Transverse colon (tissue), 4 donors: ENCODE data around the gene CREB3. TPM values are rescaled to one million over a fixed set of nuclear protein-coding genes. Genes with fewer than 3 reads are reported as not detected.

Source experiments
- DNase-seq: peaks from one replicate; pipeline ENCODE4 v3.0.0-alpha.2; 2019
- H3K27ac ChIP-seq, 4 donors: fragments of 200-600 bp; sonication (generic); 2 replicates each; pipeline ENCODE4 v1.5.1; 2016 to 2018; ENCODE audit warnings: inconsistent platforms in 4 of 4
- H3K27me3 ChIP-seq: fragments of 200-600 bp; sonication (generic); 2 replicates; pipeline ENCODE4 v1.5.1; 2017; ENCODE audit warnings: inconsistent platforms
- H3K36me3 ChIP-seq, 4 donors: fragments of 200-600 bp; sonication (generic); 2 replicates each; pipeline ENCODE4 v1.5.1; 2017 to 2019; ENCODE audit warnings: inconsistent platforms in 4 of 4
- H3K4me1 ChIP-seq, 4 donors: fragments of 200-600 bp; sonication (generic); 2 replicates each; pipeline ENCODE4 v1.5.1; 2017 to 2020; ENCODE audit warnings: inconsistent platforms in 4 of 4
- H3K4me3 ChIP-seq, 4 donors: fragments of 200-600 bp; sonication (generic); 1 replicate in 1 of 4; 2 replicates in 3 of 4; pipeline versions ENCODE4 v1.5.1 to v1.6.1; 2017 to 2019; ENCODE audit warnings: inconsistent platforms in 4 of 4
- H3K9me3 ChIP-seq, 2 donors: fragments of 200-600 bp; sonication (generic); 2 replicates each; pipeline ENCODE4 v1.5.1; 2017 to 2019; ENCODE audit warnings: inconsistent platforms in 2 of 2
- EP300 ChIP-seq: sonication (generic); formaldehyde crosslinking; IDR thresholded peaks from one replicate; pipeline ENCODE4 v1.6.1; 2017; ENCODE audit warnings: antibody characterized with exemption, low read depth
- POLR2A ChIP-seq: fragments of 450-650 bp; IDR thresholded peaks from one replicate; pipeline ENCODE4 v1.6.1; 2016; ENCODE audit warnings: antibody characterized with exemption, mild to moderate bottlenecking, moderate library complexity
- POLR2AphosphoS5 ChIP-seq, 3 donors: sonication (generic); formaldehyde crosslinking; IDR thresholded peaks; one replicate each; pipeline ENCODE4 v1.6.1; 2016; ENCODE audit warnings: antibody characterized with exemption in 3 of 3
- WGBS, 2 donors: methylation state at CpG; one replicate each; pipeline ENCODE4 v1.1.5; 2018; ENCODE audit warnings: low coverage in 1 of 2; 5-methylcytosine and 5-hydroxymethylcytosine counted together
- in situ Hi-C, 4 donors: fragments of 200-750 bp; cut with MboI; loops; one replicate each; pipeline versions ENCODE4 v1.15.0 to v1.15.1; 2017; ENCODE audit warnings: low sequenced_read_pairs in 3 of 4, low pct_ligation_motif_present in 1 of 4, low pct_unique_long_range_greater_than_20kb in 1 of 4
- intact Hi-C: fragments of 100-400 bp; cut with DNase I; formaldehyde crosslinking; loops from one replicate; pipeline ENCODE4 v1.15.1; 2023; ENCODE audit warnings: low total_unique reads
- total RNA-seq, 4 donors: library from RNA; depleted of rRNA; stranded (reverse); fragments of >200 nt; gene quantifications; one replicate each; pipeline ENCODE4 v1.1.0, GENCODE V29; 2016
- TF ChIP-seq, protein P1 (sequence below), 5 experiments: fragments of 200-600 bp in 3 of 5; fragments of 450-650 bp in 2 of 5; sonication (generic) in 3 of 5; IDR thresholded peaks; 1 replicate in 2 of 5; 2 replicates in 3 of 5; pipeline ENCODE4 v1.5.1; 2016 to 2017; ENCODE audit warnings: antibody characterized with exemption in 5 of 5, inconsistent platforms in 3 of 5, mild to moderate bottlenecking in 2 of 5, moderate library complexity in 1 of 5

CREB3 gene
- total RNA-seq, 4 donors from 2014 or later: 22.4 to 69.7 (median 45.5) TPM

DNA sequence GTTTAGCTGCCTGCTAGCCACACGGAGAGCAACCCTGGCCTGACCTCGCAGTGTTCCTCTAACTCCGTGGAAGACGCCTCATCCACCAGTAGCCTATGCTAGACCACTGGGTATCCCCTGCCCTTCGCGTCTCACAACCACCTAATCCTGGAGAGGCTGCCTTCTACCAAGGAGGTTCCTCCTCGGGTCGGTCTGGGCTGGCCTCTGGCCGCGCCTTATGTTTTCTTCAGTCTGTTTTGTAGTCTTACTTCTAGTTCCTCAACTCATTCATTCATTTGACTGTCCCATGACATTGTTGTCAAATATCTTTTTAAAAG, 41.2 kb upstream of the CREB3 start:
- H3K36me3 ChIP-seq: no peaks in the 10 kb centered on the region
- 20 to 24% methylated on average over 1 to 10 of the region's 10 CpGs for WGBS, 2 donors
- intact Hi-C loops: no loop called here
- TF ChIP-seq, protein P1, sequence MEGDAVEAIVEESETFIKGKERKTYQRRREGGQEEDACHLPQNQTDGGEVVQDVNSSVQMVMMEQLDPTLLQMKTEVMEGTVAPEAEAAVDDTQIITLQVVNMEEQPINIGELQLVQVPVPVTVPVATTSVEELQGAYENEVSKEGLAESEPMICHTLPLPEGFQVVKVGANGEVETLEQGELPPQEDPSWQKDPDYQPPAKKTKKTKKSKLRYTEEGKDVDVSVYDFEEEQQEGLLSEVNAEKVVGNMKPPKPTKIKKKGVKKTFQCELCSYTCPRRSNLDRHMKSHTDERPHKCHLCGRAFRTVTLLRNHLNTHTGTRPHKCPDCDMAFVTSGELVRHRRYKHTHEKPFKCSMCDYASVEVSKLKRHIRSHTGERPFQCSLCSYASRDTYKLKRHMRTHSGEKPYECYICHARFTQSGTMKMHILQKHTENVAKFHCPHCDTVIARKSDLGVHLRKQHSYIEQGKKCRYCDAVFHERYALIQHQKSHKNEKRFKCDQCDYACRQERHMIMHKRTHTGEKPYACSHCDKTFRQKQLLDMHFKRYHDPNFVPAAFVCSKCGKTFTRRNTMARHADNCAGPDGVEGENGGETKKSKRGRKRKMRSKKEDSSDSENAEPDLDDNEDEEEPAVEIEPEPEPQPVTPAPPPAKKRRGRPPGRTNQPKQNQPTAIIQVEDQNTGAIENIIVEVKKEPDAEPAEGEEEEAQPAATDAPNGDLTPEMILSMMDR (IDR thresholded peaks at IDR 0.05): no peak
- TF ChIP-seq POLR2A (no peak), EP300 (no peak), POLR2AphosphoS5 (IDR thresholded peaks at IDR 0.05) (no peak)
- H3K27ac ChIP-seq: peak overlapping the region; percentile 85 to 95 (median 92)
- peak overlapping the region; percentile 52 to 75 (median 64) for H3K4me3 ChIP-seq
- H3K4me1 ChIP-seq: peaks cover 0 to 18% (median 16%) of the 10 kb centered on the region in 4 donors
- H3K27me3 ChIP-seq: no peaks in the 10 kb centered on the region
- in situ Hi-C loops: loop anchor here in 1 of 4 donors (25.0 kb wide), 1 partner anchor 704 kb away; the partner anchor contains the start of gene DNAJB5
- no peaks in the 10 kb centered on the region for H3K9me3 ChIP-seq
- DNase-seq: no peak

DNA sequence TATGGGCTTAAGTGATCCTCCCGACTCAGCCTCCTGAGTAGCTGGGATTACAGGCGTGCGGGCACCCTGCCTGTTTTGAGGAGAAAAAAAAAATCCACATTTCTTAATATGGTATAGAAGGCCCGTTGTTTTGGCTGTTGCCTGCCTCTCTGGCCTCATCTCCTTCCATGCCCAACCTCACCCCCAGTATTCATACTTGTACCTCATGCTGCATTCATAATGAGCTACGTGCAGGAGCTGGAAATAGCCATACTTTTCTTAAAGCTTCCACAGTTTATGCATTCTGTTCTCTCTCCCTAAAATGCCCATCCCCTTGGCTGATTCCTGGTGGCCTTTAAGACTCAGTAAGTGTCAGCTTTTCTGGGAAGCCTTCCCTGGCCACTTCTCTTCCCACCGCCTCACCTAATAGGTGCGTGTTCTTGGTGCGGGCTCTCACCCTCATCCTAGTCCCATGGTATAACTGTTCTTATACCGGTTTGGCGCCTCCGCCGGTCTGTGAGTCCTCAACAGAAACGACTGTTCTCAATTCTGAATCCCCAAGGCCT, 40.6 kb upstream of the CREB3 start:
- in situ Hi-C loops (loop anchor here in 1 of 4 donors (25.0 kb wide), 1 partner anchor 705 kb away; the partner anchor contains the start of gene DNAJB5), intact Hi-C loops (no loop called here)
- H3K9me3 ChIP-seq: no peaks in the 10 kb centered on the region
- DNase-seq: no peak
- H3K4me1 ChIP-seq: peaks cover 0 to 23% (median 20%) of the 10 kb centered on the region in 4 donors
- H3K4me3 ChIP-seq: peak overlapping the region in 1 of 4 donors; percentile 52
- TF ChIP-seq POLR2AphosphoS5 (IDR thresholded peaks at IDR 0.05) (peak in 2 of 3 donors; percentile 28 to 35), EP300 (peak; percentile 29), POLR2A (no peak)
- TF ChIP-seq, protein P1 (IDR thresholded peaks at IDR 0.05): no peak
- 75 to 84% methylated on average over 8 to 13 of the region's 13 CpGs for WGBS, 2 donors
- H3K27me3 ChIP-seq: no peaks in the 10 kb centered on the region
- no peaks in the 10 kb centered on the region for H3K36me3 ChIP-seq
- H3K27ac ChIP-seq: peak overlapping the region; percentile 85 to 95 (median 92)

DNA sequence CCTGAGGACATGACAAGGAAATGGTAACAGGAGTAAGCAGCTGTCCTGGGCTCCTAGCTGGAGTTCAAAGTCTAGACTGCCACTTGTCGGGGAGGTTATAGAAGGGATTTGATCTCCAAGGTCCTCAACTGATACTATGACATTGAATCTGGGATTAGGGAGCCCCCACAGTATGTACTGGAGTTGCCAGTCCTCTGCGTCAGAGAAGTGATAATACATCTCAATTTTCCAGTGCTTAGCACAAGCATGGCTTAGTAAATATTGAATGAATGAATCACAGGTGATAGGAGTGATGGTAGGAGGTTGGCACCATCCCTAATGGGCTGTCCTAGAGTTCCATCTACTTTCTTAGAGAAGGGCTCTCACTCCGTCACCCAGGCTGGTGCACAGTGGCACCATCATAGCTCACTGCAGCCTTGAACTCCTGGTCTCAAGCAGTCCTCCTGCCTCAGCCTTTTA, 36.5 kb upstream of the CREB3 start:
- Histone ChIP-seq H3K4me3 (no peak overlapping the region), H3K9me3 (no peaks in the 10 kb centered on the region), H3K4me1 (peaks cover 0 to 24% (median 16%) of the 10 kb centered on the region in 4 donors), H3K27ac (peak overlapping the region; percentile 52 to 95 (median 92)), H3K27me3 (no peaks in the 10 kb centered on the region), H3K36me3 (peaks cover 0 to 38% (median 14%) of the 10 kb centered on the region in 4 donors)
- TF ChIP-seq POLR2AphosphoS5 (IDR thresholded peaks at IDR 0.05) (no peak), EP300 (no peak), POLR2A (no peak)
- TF ChIP-seq, protein P1 (IDR thresholded peaks at IDR 0.05): no peak
- 76% methylated on average over 3 of the region's 3 CpGs; no CpG with 5 or more reads in 1 of the 2 donors for WGBS, 2 donors
- in situ Hi-C loops (loop anchor here in 1 of 4 donors (25.0 kb wide), 1 partner anchor 709 kb away; the partner anchor contains the start of gene DNAJB5), intact Hi-C loops (no loop called here)
- no peak for DNase-seq

DNA sequence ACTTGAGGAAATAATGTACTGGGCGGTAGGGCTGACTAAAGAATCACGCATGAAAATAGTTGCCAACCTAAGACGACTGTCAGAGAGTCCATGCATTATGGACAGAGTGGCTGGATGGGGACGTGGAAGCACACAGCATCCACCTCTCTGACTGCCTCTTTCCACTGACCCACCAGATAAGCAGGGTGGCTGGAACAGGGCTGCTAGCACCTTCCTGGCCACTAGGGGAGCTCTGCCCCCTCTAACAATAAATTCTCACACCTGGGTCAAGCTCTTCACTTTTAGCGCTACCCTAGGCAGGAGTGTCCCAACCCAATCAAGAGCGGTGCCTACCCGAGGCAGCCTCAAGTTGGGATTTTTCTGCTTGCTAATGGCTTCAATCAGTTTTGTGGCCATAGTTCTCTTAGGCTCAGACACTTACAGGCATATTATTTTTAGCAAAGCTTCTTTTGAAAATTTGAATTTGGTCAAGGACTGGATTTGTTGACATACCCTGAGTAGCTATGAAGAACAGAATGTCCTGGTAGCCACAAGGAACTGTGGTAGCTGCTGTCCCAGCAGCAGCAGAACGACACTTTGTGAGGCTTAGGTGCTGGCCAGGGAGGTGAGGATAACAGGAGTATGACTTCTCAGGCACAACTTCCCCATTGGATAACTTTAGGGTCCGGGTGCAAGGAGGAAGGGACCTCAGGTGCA, 35.8 kb upstream of the CREB3 start:
- Histone ChIP-seq H3K27ac (peak overlapping the region; percentile 52 to 95 (median 92)), H3K36me3 (peaks cover 0 to 45% (median 18%) of the 10 kb centered on the region in 4 donors), H3K27me3 (no peaks in the 10 kb centered on the region), H3K4me1 (peaks cover 0 to 19% (median 13%) of the 10 kb centered on the region in 4 donors), H3K9me3 (no peaks in the 10 kb centered on the region), H3K4me3 (no peak overlapping the region)
- peak; percentile 77 for DNase-seq
- intact Hi-C loops: no loop called here
- in situ Hi-C loops: loop anchor here in 1 of 4 donors (25.0 kb wide), 1 partner anchor 709 kb away; the partner anchor contains the start of gene DNAJB5
- TF ChIP-seq, protein P1 (IDR thresholded peaks at IDR 0.05): peak; percentile 84 to 91 (median 88)
- TF ChIP-seq POLR2AphosphoS5 (IDR thresholded peaks at IDR 0.05) (peak in 1 of 3 donors; percentile 34), POLR2A (no peak), EP300 (peak; percentile 18)
- WGBS, 2 donors: 13 to 37% methylated on average over 3 to 9 of the region's 9 CpGs
